DND-41 (cell line): ENCODE results near the gene FAM227B.
"Not testable (repeated sequence)": the region's sequence is repeated elsewhere in the genome, so short reads cannot be mapped to it uniquely, and the experiment has no call there.

Experiments used
- ATAC-seq: fragments of 200-7000 bp; cut with Tn5 transposase; 3 replicates; pipeline ENCODE4 v1.9.1; 2021; ENCODE audit warnings: low read depth; ENCODE audit not compliant: insufficient read depth
- DNase-seq: peaks from one replicate; pipeline ENCODE4 v3.0.0-alpha.2; 2020
- H2AFZ ChIP-seq: 2 replicates; pipeline ENCODE4 v1.6.0; 2012; ENCODE audit warnings: low read depth, low read length
- H3K27ac ChIP-seq: 2 replicates; pipeline ENCODE4 v1.5.1; 2012; ENCODE audit warnings: low read length, inconsistent platforms
- H3K27me3 ChIP-seq: fragments of 200-600 bp; sonication (generic); 2 replicates; pipeline ENCODE4 v1.6.0; 2012; ENCODE audit warnings: low read length, mild to moderate bottlenecking, inconsistent platforms; ENCODE audit not compliant: insufficient read depth, poor library complexity
- H3K36me3 ChIP-seq: 2 replicates; pipeline ENCODE4 v1.5.1; 2012; ENCODE audit warnings: low read length, inconsistent platforms; ENCODE audit not compliant: insufficient read depth
- H3K4me1 ChIP-seq: 2 replicates; pipeline ENCODE4 v1.5.1; 2012; ENCODE audit warnings: mild to moderate bottlenecking, low read length; ENCODE audit not compliant: insufficient read depth
- H3K4me2 ChIP-seq: 2 replicates; pipeline ENCODE4 v1.6.0; 2012; ENCODE audit warnings: mild to moderate bottlenecking, moderate library complexity, low read length, inconsistent platforms; ENCODE audit not compliant: insufficient read depth
- H3K4me3 ChIP-seq, 2 experiments: fragments of 200-600 bp in 1 of 2; shearing (Covaris generic) in 1 of 2; 2 replicates each; pipeline ENCODE4 v1.5.1; 2012 to 2016; ENCODE audit warnings: inconsistent platforms in 2 of 2, low read length in 2 of 2, mild to moderate bottlenecking in 2 of 2, low read depth in 1 of 2, moderate library complexity in 1 of 2
- H3K79me2 ChIP-seq: 2 replicates; pipeline ENCODE4 v1.6.0; 2012; ENCODE audit warnings: low read length, inconsistent platforms; ENCODE audit not compliant: insufficient read depth
- H3K9ac ChIP-seq: 2 replicates; pipeline ENCODE4 v1.6.0; 2012; ENCODE audit warnings: low read depth, mild to moderate bottlenecking, inconsistent platforms, low read length, moderate library complexity
- H3K9me3 ChIP-seq: 2 replicates; pipeline ENCODE4 v1.5.1; 2012; ENCODE audit warnings: low read length, moderate library complexity, mild to moderate bottlenecking, inconsistent platforms; ENCODE audit not compliant: insufficient read depth, severe bottlenecking
- H4K20me1 ChIP-seq: 2 replicates; pipeline ENCODE4 v1.6.0; 2012; ENCODE audit warnings: low read length; ENCODE audit not compliant: insufficient read depth
- CTCF ChIP-seq: IDR thresholded peaks from 2 replicates; pipeline ENCODE4 v1.5.1; 2012; ENCODE audit warnings: borderline replicate concordance, low read length, moderate library complexity, mild to moderate bottlenecking; ENCODE audit not compliant: poor library complexity, severe bottlenecking; ENCODE audit errors: extremely low read depth
- EZH2 ChIP-seq: IDR thresholded peaks from 3 replicates; pipeline ENCODE4 v1.6.1; 2012; ENCODE audit warnings: borderline replicate concordance, low read depth, mild to moderate bottlenecking, moderate library complexity, low read length, inconsistent platforms; ENCODE audit not compliant: severe bottlenecking

Gene FAM227B

GRCh38 chr15:49494842-49495241, 125.8 kb downstream of the FAM227B start:
- ATAC-seq (no peak), DNase-seq (no peak)
- Histone ChIP-seq H3K4me2 (no peak overlapping the region), H3K27ac (no peak overlapping the region), H3K4me3 (no peak overlapping the region), H3K79me2 (no peaks in the 10 kb centered on the region), H3K9me3 (no peaks in the 10 kb centered on the region), H4K20me1 (no peaks in the 10 kb centered on the region), H3K4me1 (no peaks in the 10 kb centered on the region), H3K27me3 (no peaks in the 10 kb centered on the region), H3K36me3 (no peaks in the 10 kb centered on the region), H2AFZ (no peak overlapping the region), H3K9ac (no peak overlapping the region)
- TF ChIP-seq EZH2: no peak

GRCh38 chr15:49492830-49493229, 127.8 kb downstream of the FAM227B start:
- H3K4me3 ChIP-seq: no peak overlapping the region
- no peak for TF ChIP-seq EZH2
- no peak for TF ChIP-seq CTCF
- no peak overlapping the region for H3K9ac ChIP-seq
- no peaks in the 10 kb centered on the region for H4K20me1 ChIP-seq
- H2AFZ ChIP-seq: no peak overlapping the region
- no peaks in the 10 kb centered on the region for H3K27me3 ChIP-seq
- DNase-seq (no peak), ATAC-seq (no peak)
- H3K27ac ChIP-seq: no peak overlapping the region
- H3K79me2 ChIP-seq: no peaks in the 10 kb centered on the region
- no peaks in the 10 kb centered on the region for H3K36me3 ChIP-seq
- no peaks in the 10 kb centered on the region for H3K4me1 ChIP-seq
- no peak overlapping the region for H3K4me2 ChIP-seq
- no peaks in the 10 kb centered on the region for H3K9me3 ChIP-seq

DNA sequence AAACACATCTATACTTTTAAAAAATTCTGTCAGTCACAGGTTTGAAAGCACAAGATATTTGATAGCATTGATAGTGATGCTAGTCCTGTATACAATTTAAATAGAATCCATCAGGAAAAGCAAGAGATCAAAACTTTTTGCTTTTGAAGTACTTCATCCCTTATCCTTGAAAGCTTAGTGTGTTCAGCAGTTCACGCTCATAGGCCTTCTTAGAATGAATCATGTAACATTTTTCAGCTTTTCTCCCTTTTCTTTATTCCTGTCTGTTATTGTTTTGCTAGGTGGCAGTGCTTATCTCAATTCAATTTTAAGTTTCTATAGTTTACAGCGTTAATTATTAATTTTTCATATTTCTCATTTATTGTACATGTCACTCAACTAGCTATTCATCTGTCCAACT, 128.5 kb downstream of the FAM227B start:
- Histone ChIP-seq H3K36me3 (no peaks in the 10 kb centered on the region), H3K27ac (no peak overlapping the region), H2AFZ (no peak overlapping the region), H3K79me2 (no peaks in the 10 kb centered on the region), H3K27me3 (no peaks in the 10 kb centered on the region), H3K4me1 (no peaks in the 10 kb centered on the region), H3K9ac (no peak overlapping the region), H3K4me2 (no peak overlapping the region), H4K20me1 (no peaks in the 10 kb centered on the region), H3K4me3 (no peak overlapping the region), H3K9me3 (no peaks in the 10 kb centered on the region)
- DNase-seq (no peak), ATAC-seq (no peak)
- TF ChIP-seq CTCF (no peak), EZH2 (no peak)

GRCh38 chr15:49490966-49491365, 129.7 kb downstream of the FAM227B start:
- DNase-seq: no peak
- no peak overlapping the region for H3K27ac ChIP-seq

DNA sequence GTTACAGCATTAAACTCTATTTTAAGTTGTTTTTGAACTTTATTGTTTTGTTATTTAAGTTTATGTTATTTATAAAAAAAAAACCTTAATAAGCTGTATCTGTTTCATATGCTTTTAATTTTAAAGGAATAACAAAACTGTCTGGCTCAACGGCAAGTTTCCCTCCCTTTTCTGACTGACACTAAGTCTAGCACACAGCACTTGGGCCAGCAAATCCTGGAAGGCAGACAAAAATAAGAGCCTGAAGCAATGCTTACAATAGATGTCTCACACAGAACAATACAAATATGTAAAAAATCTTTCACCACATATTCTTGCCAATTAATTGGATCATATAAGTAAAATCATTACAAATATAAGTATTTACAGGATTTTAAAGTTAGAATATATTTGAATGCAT, 135.2 kb downstream of the FAM227B start:
- not testable (repeated sequence) for H2AFZ ChIP-seq, H3K9ac ChIP-seq, H3K27ac ChIP-seq, H3K36me3 ChIP-seq, H3K4me2 ChIP-seq, DNase-seq, H3K4me1 ChIP-seq, H4K20me1 ChIP-seq, H3K27me3 ChIP-seq, H3K9me3 ChIP-seq, ATAC-seq, H3K4me3 ChIP-seq, H3K79me2 ChIP-seq

More at GRCh38 chr15:49490966-49491365, 129.7 kb downstream of the FAM227B start:
- no peak overlapping the region for H3K4me3 ChIP-seq
- no peak overlapping the region for H3K9ac ChIP-seq
- no peaks in the 10 kb centered on the region for H3K27me3 ChIP-seq
- no peaks in the 10 kb centered on the region for H3K9me3 ChIP-seq
- TF ChIP-seq CTCF (no peak), EZH2 (no peak)
- H3K4me1 ChIP-seq: no peaks in the 10 kb centered on the region
- H4K20me1 ChIP-seq: no peaks in the 10 kb centered on the region
- H2AFZ ChIP-seq: no peak overlapping the region
- no peak overlapping the region for H3K4me2 ChIP-seq
- no peaks in the 10 kb centered on the region for H3K79me2 ChIP-seq
- ATAC-seq: no peak
- H3K36me3 ChIP-seq: no peaks in the 10 kb centered on the region

GRCh38 chr15:49478982-49479381, 141.6 kb downstream of the FAM227B start:
- DNase-seq, H3K4me3 ChIP-seq, H3K36me3 ChIP-seq, H2AFZ ChIP-seq, ATAC-seq, H3K27me3 ChIP-seq, H3K79me2 ChIP-seq, H3K9ac ChIP-seq, H3K4me2 ChIP-seq, H3K4me1 ChIP-seq, H4K20me1 ChIP-seq, H3K9me3 ChIP-seq, H3K27ac ChIP-seq: not testable (repeated sequence)
